Measurements from ENCODE around the gene SLC35F6.
"Not testable (repeated sequence)": the region's sequence is repeated elsewhere in the genome, so short reads cannot be mapped to it uniquely, and the experiment has no call there.

Gene SLC35F6

GRCh38 chr2:26731714-26732113 is 32.4 kb upstream of the SLC35F6 start:
- no peak for DNase-seq

- no peak for DNase-seq
Measured at GRCh38 chr2:26732446-26732845, 31.6 kb upstream of the SLC35F6 start.

- DNase-seq, result no peak
Measured at GRCh38 chr2:26733413-26733812, 30.7 kb upstream of the SLC35F6 start.

- no peak for DNase-seq
Measured at GRCh38 chr2:26735097-26735496, 29.0 kb upstream of the SLC35F6 start.

- no peak for DNase-seq
Measured at GRCh38 chr2:26735883-26736588, 28.0 kb upstream of the SLC35F6 start.

- DNase-seq, result no peak
Measured at GRCh38 chr2:26737221-26737620, 26.9 kb upstream of the SLC35F6 start.

GRCh38 chr2:26738481-26738880 is 25.6 kb upstream of the SLC35F6 start:
- DNase-seq, result no peak

GRCh38 chr2:26739514-26739913 is 24.6 kb upstream of the SLC35F6 start:
- DNase-seq, result no peak

- DNase-seq, result peak; percentile 41
Measured at GRCh38 chr2:26740346-26740745, 23.7 kb upstream of the SLC35F6 start.

- peak; percentile 94 for DNase-seq
Measured at GRCh38 chr2:26740890-26741302, 23.2 kb upstream of the SLC35F6 start.

GRCh38 chr2:26742048-26742770 is 21.9 kb upstream of the SLC35F6 start:
- no peak for DNase-seq

- no peak for DNase-seq
Measured at GRCh38 chr2:26743852-26744251, 20.2 kb upstream of the SLC35F6 start.

- DNase-seq, result no peak
Measured at GRCh38 chr2:26744953-26745352, 19.1 kb upstream of the SLC35F6 start.

- DNase-seq, result peak; percentile 83
Measured at GRCh38 chr2:26745609-26746327, 18.3 kb upstream of the SLC35F6 start.

GRCh38 chr2:26746934-26747333 is 17.1 kb upstream of the SLC35F6 start:
- no peak for DNase-seq

- DNase-seq, result not testable (repeated sequence)
Measured at GRCh38 chr2:26749787-26750420, 14.2 kb upstream of the SLC35F6 start.

- not testable (repeated sequence) for DNase-seq
Measured at GRCh38 chr2:26750467-26750866, 13.6 kb upstream of the SLC35F6 start.

GRCh38 chr2:26752656-26753055 is 11.4 kb upstream of the SLC35F6 start:
- DNase-seq, result no peak

- no peak for DNase-seq
Measured at GRCh38 chr2:26754539-26754938, 9.5 kb upstream of the SLC35F6 start.

GRCh38 chr2:26754972-26755670 is 9.0 kb upstream of the SLC35F6 start:
- no peak for DNase-seq

- no peak for DNase-seq
Measured at GRCh38 chr2:26756337-26756736, 7.7 kb upstream of the SLC35F6 start.
